H1 (cell line): Measurements from ENCODE around the gene NOP16.

Experiments used
- RXRA ChIP-seq: IDR thresholded peaks from 2 replicates; pipeline ENCODE4 v1.6.1; 2011; ENCODE audit warnings: low read depth, mild to moderate bottlenecking, low read length, moderate library complexity; ENCODE audit not compliant: insufficient read depth
- TF ChIP-seq, protein P1 (sequence below), 3 experiments: IDR thresholded peaks; 1 replicate in 2 of 3; 2 replicates in 1 of 3; pipeline versions ENCODE4 v1.5.1 to v1.6.1; 2011; ENCODE audit warnings: low read length in 3 of 3, mild to moderate bottlenecking in 3 of 3, inconsistent platforms in 2 of 3, low read depth in 1 of 3, moderate library complexity in 1 of 3; ENCODE audit not compliant: insufficient read depth in 1 of 3; ENCODE audit errors: control extremely low read depth in 1 of 3

GRCh38 chr5:176353533-176353932 lies 34.9 kb downstream of the NOP16 start:
- TF ChIP-seq, protein P1, sequence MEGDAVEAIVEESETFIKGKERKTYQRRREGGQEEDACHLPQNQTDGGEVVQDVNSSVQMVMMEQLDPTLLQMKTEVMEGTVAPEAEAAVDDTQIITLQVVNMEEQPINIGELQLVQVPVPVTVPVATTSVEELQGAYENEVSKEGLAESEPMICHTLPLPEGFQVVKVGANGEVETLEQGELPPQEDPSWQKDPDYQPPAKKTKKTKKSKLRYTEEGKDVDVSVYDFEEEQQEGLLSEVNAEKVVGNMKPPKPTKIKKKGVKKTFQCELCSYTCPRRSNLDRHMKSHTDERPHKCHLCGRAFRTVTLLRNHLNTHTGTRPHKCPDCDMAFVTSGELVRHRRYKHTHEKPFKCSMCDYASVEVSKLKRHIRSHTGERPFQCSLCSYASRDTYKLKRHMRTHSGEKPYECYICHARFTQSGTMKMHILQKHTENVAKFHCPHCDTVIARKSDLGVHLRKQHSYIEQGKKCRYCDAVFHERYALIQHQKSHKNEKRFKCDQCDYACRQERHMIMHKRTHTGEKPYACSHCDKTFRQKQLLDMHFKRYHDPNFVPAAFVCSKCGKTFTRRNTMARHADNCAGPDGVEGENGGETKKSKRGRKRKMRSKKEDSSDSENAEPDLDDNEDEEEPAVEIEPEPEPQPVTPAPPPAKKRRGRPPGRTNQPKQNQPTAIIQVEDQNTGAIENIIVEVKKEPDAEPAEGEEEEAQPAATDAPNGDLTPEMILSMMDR (IDR thresholded peaks at IDR 0.05; ENCODE audit: control extremely low read depth in 1 of 3, insufficient read depth in 1 of 3, low read depth in 1 of 3, low read length in 3 of 3) = no peak
- no peak for TF ChIP-seq RXRA
